ENCODE data around the gene GRAP2. TPM values are rescaled to one million over a fixed set of nuclear protein-coding genes. Genes with fewer than 3 reads are reported as not detected.

Gene GRAP2
- total RNA-seq, 1 experiment from 2014 or later, result not detected

DNA sequence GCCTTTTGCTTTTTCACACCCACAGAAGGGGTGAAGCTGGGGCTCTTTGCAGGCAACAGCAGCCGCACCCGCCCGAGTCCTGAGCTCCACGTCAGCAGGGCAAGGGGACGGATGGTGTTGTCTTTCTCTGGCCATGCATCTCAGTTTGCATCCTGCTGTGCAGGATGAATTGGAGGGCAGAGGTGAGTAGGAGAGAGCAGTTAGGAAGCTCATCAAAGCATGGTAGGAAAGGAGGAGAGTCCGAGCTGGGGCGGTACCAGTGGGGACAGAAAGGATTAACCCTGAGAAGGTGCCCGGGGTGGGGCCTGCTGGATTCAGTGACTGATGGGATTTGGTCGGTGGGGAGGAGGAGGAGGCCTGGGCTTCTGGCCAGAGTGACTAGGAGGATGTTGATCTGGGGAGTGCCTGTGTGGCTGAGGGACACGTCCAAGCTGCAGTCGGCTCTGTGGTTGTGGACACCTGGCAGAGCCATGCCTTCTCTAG lies 108.4 kb downstream of the GRAP2 start:
- H3K4me2 ChIP-seq (ENCODE audit: low read length), result peak overlapping the region; percentile 19; the same call in 1 of the 2 replicates
- ATAC-seq, result peak; percentile 27; the same call in 1 of the 2 replicates

DNA sequence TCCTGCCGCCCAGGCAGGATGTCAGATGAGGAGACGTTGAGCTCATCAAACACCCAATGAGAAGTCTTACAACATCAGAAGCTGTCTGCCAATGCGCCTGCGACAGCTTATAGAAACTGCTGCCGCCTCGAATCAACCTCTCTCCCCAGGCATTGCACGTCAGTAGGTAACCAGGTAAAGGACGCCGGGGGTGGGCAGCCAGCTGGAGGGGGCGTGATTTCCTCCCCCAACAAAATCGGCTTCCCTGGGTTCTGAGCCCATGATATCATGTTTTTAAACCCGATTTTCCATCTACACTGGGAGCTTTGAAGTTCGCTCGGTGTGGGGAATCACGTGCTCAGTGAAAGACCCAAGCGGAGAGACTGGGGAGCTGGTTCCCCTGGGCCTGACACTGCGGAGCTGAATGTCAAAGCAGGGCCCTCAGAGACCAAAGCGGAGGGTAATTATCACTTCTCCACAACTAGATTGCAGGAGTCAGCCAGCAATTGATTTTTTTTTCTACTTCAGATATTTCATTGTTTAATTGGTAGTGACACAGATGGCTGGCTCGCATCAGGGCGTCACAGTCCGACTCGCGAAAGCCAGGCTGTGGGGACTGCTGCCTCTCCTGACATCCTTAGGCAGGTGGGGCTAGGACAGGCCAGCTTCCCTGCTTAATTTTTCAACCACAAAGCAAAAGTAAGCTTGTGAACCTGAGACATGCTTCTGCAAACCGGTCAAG lies 109.2 kb downstream of the GRAP2 start:
- no peak overlapping the region for H3K9ac ChIP-seq (ENCODE audit: low read length)
- H3F3A ChIP-seq (ENCODE audit: low read length, unreplicated experiment), result no peaks in the 10 kb centered on the region
- no peak overlapping the region for H2AFZ ChIP-seq (ENCODE audit: low read length)
- POLR2A ChIA-PET (ENCODE audit: unreplicated experiment), result no interaction called here
- H3K4me1 ChIP-seq (ENCODE audit: insufficient read depth, low read length), result peaks cover 24% of the 10 kb centered on the region
- intact Hi-C loops (cut with micrococcal nuclease), result no loop called here
- no peak overlapping the region for H3K27ac ChIP-seq (ENCODE audit: low read length)
- no peaks in the 10 kb centered on the region for H3K27me3 ChIP-seq (ENCODE audit: low read length)
- H3K4me2 ChIP-seq (ENCODE audit: low read length), result no peak overlapping the region
- CTCF ChIA-PET, result interaction anchor here (0.6 kb wide), 1 partner anchor 77 kb away, joined by 8 read pairs; no protein-coding TSS in a partner anchor
- H3K79me2 ChIP-seq (ENCODE audit: low read length), result no peaks in the 10 kb centered on the region
- no TSS peak for BruUV-seq (replicated peaks)
- TF ChIP-seq, protein P1, sequence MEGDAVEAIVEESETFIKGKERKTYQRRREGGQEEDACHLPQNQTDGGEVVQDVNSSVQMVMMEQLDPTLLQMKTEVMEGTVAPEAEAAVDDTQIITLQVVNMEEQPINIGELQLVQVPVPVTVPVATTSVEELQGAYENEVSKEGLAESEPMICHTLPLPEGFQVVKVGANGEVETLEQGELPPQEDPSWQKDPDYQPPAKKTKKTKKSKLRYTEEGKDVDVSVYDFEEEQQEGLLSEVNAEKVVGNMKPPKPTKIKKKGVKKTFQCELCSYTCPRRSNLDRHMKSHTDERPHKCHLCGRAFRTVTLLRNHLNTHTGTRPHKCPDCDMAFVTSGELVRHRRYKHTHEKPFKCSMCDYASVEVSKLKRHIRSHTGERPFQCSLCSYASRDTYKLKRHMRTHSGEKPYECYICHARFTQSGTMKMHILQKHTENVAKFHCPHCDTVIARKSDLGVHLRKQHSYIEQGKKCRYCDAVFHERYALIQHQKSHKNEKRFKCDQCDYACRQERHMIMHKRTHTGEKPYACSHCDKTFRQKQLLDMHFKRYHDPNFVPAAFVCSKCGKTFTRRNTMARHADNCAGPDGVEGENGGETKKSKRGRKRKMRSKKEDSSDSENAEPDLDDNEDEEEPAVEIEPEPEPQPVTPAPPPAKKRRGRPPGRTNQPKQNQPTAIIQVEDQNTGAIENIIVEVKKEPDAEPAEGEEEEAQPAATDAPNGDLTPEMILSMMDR (conservative IDR thresholded peaks at IDR 0.05; ENCODE audit: low read depth, low read length), result no peak
- TF ChIP-seq EZH2 (IDR thresholded peaks at IDR 0.05; ENCODE audit: low read length, unreplicated experiment) (no peak), EZH2phosphoT487 (IDR thresholded peaks at IDR 0.05; ENCODE audit: borderline replicate concordance, low read length) (no peak)
- H3K36me3 ChIP-seq (ENCODE audit: low read depth, low read length), result no peaks in the 10 kb centered on the region
- H4K20me1 ChIP-seq (ENCODE audit: low read length), result no peaks in the 10 kb centered on the region
- H3K9me2 ChIP-seq (replicated peaks; ENCODE audit: low read length), result no peaks in the 10 kb centered on the region
- DNase-seq (no peak), ATAC-seq (no peak)
- H3K4me3 ChIP-seq (ENCODE audit: low read length), result no peak overlapping the region
- H3K9me3 ChIP-seq (ENCODE audit: low read length), result no peaks in the 10 kb centered on the region

More for the DNA sequence above, 108.4 kb downstream of the GRAP2 start:
- CTCF ChIA-PET, result no interaction called here
- TF ChIP-seq EZH2 (IDR thresholded peaks at IDR 0.05; ENCODE audit: low read length, unreplicated experiment) (no peak), EZH2phosphoT487 (IDR thresholded peaks at IDR 0.05; ENCODE audit: borderline replicate concordance, low read length) (no peak)
- TF ChIP-seq, protein P1 (conservative IDR thresholded peaks at IDR 0.05; ENCODE audit: low read depth, low read length), result no peak
- Histone ChIP-seq H3K79me2 (ENCODE audit: low read length) (no peaks in the 10 kb centered on the region), H3F3A (ENCODE audit: low read length, unreplicated experiment) (no peaks in the 10 kb centered on the region), H3K36me3 (ENCODE audit: low read depth, low read length) (no peaks in the 10 kb centered on the region), H3K9me2 (replicated peaks; ENCODE audit: low read length) (no peaks in the 10 kb centered on the region), H3K27me3 (ENCODE audit: low read length) (no peaks in the 10 kb centered on the region), H3K27ac (ENCODE audit: low read length) (peak overlapping the region; percentile 54), H3K4me3 (ENCODE audit: low read length) (no peak overlapping the region), H3K4me1 (ENCODE audit: insufficient read depth, low read length) (peaks cover 20% of the 10 kb centered on the region), H3K9me3 (ENCODE audit: low read length) (no peaks in the 10 kb centered on the region), H3K9ac (ENCODE audit: low read length) (no peak overlapping the region), H4K20me1 (ENCODE audit: low read length) (no peaks in the 10 kb centered on the region), H2AFZ (ENCODE audit: low read length) (no peak overlapping the region)
- POLR2A ChIA-PET (ENCODE audit: unreplicated experiment), result no interaction called here
- peak; percentile 57 for DNase-seq
- no TSS peak for BruUV-seq (replicated peaks)
- intact Hi-C loops (cut with micrococcal nuclease), result no loop called here

DNA sequence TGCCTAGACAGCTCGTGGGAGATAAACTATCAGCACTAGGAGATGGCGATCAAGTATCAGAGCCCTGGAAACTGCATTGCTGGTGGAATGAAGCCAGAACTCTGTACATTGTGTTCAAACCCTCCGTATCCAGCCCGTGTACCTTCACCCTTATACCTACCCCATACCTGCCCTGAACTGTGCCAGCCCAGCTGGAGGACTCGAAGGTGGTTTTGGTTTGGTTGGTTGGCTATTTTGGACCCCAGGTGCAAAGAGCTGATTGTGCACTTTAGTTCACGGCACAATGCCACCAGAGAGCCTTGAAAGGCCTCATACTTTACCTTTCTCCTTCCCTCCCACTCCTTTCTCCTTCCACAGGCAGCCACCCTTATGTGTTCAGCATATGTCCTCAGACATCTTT lies 109.9 kb downstream of the GRAP2 start:
- H3F3A ChIP-seq (ENCODE audit: low read length, unreplicated experiment), result no peaks in the 10 kb centered on the region
- ATAC-seq, result no peak
- TF ChIP-seq, protein P1 (conservative IDR thresholded peaks at IDR 0.05; ENCODE audit: low read depth, low read length), result no peak
- TF ChIP-seq EZH2phosphoT487 (IDR thresholded peaks at IDR 0.05; ENCODE audit: borderline replicate concordance, low read length), result no peak
- TF ChIP-seq EZH2 (IDR thresholded peaks at IDR 0.05; ENCODE audit: low read length, unreplicated experiment), result no peak
- CTCF ChIA-PET, result no interaction called here
- no TSS peak for BruUV-seq (replicated peaks)
- H2AFZ ChIP-seq (ENCODE audit: low read length), result no peak overlapping the region
- H3K27ac ChIP-seq (ENCODE audit: low read length), result no peak overlapping the region
- no peaks in the 10 kb centered on the region for H3K27me3 ChIP-seq (ENCODE audit: low read length)
- intact Hi-C loops (cut with micrococcal nuclease), result no loop called here
- no peaks in the 10 kb centered on the region for H3K9me2 ChIP-seq (replicated peaks; ENCODE audit: low read length)
- H3K4me2 ChIP-seq (ENCODE audit: low read length), result no peak overlapping the region
- POLR2A ChIA-PET (ENCODE audit: unreplicated experiment), result no interaction called here
- H3K79me2 ChIP-seq (ENCODE audit: low read length), result no peaks in the 10 kb centered on the region
- H4K20me1 ChIP-seq (ENCODE audit: low read length), result no peaks in the 10 kb centered on the region
- no peak overlapping the region for H3K9ac ChIP-seq (ENCODE audit: low read length)
- DNase-seq, result no peak
- no peaks in the 10 kb centered on the region for H3K9me3 ChIP-seq (ENCODE audit: low read length)
- H3K36me3 ChIP-seq (ENCODE audit: low read depth, low read length), result no peaks in the 10 kb centered on the region
- H3K4me3 ChIP-seq (ENCODE audit: low read length), result no peak overlapping the region
- peaks cover 24% of the 10 kb centered on the region for H3K4me1 ChIP-seq (ENCODE audit: insufficient read depth, low read length)

Measured in PC-3 (cell line).